SJSA1 (cell line): ENCODE measurements around the gene ZNF697. TPM values are rescaled to one million over a fixed set of nuclear protein-coding genes. Genes with fewer than 3 reads are reported as not detected.

Experiments used
- total RNA-seq: library from RNA; depleted of rRNA; stranded (reverse); fragments of >200 nt; shearing (Covaris generic); gene quantifications from 2 replicates; pipeline ENCODE4 v1.2.3, GENCODE V29; 2014; rRNA removed

Gene ZNF697
- total RNA-seq, 1 experiment from 2014 or later, result 5.0 TPM

Other genes starting within 250 kb of the ZNF697 start
- not detected in 2 replicates for gene HSD3B2, start 233.1 kb downstream of the ZNF697 start, total RNA-seq
- not detected in 2 replicates for gene HSD3B1, start 141.1 kb downstream of the ZNF697 start, total RNA-seq
- 34.6 and 38.2 TPM in 2 replicates for gene PHGDH, start 63.7 kb upstream of the ZNF697 start, total RNA-seq
- not detected in 2 replicates for gene HMGCS2, start 120.6 kb upstream of the ZNF697 start, total RNA-seq
- gene REG4, start 163.2 kb upstream of the ZNF697 start, total RNA-seq, result not detected in 2 replicates
- not detected in 2 replicates for gene ADAM30, start 248.2 kb upstream of the ZNF697 start, total RNA-seq